Skeletal muscle tissue (tissue), 4 donors: ENCODE measurements around the gene RICTOR. TPM values are rescaled to one million over a fixed set of nuclear protein-coding genes. Genes with fewer than 3 reads are reported as not detected.

Experiments used
- H3K27ac ChIP-seq: one replicate; pipeline ENCODE4 v1.7.0; 2013; ENCODE audit warnings: mild to moderate bottlenecking, low read depth, low read length, inconsistent platforms
- H3K27me3 ChIP-seq, 3 donors: one replicate each; pipeline ENCODE4 v1.7.0; 2013; ENCODE audit warnings: low read length in 3 of 3; ENCODE audit not compliant: control insufficient read depth in 3 of 3, insufficient read depth in 3 of 3
- H3K36me3 ChIP-seq, 3 donors: one replicate each; pipeline ENCODE4 v1.7.0; 2013; ENCODE audit warnings: low read length in 3 of 3; ENCODE audit not compliant: control insufficient read depth in 3 of 3, insufficient read depth in 3 of 3
- H3K4me1 ChIP-seq, 3 donors: one replicate each; pipeline ENCODE4 v1.7.0; 2013; ENCODE audit warnings: low read length in 3 of 3, mild to moderate bottlenecking in 3 of 3; ENCODE audit not compliant: control insufficient read depth in 3 of 3, insufficient read depth in 3 of 3
- H3K4me3 ChIP-seq, 3 donors: one replicate each; pipeline ENCODE4 v1.7.0; 2013; ENCODE audit warnings: low read length in 3 of 3
- H3K9ac ChIP-seq, 3 donors: one replicate each; pipeline ENCODE4 v1.7.0; 2013; ENCODE audit warnings: low read length in 3 of 3, mild to moderate bottlenecking in 3 of 3, moderate library complexity in 2 of 3, low read depth in 1 of 3
- H3K9me3 ChIP-seq, 3 donors: one replicate each; pipeline ENCODE4 v1.7.0; 2013; ENCODE audit warnings: low read length in 3 of 3; ENCODE audit not compliant: control insufficient read depth in 3 of 3
- total RNA-seq: library from RNA; depleted of rRNA; stranded (reverse); fragments of >200 nt; gene quantifications from one replicate; pipeline ENCODE4 v1.2.3, GENCODE V29; 2014
- donor health status: Osteomylitis.

The RICTOR gene
- total RNA-seq, 1 donor from 2014 or later: 32.9 TPM

DNA sequence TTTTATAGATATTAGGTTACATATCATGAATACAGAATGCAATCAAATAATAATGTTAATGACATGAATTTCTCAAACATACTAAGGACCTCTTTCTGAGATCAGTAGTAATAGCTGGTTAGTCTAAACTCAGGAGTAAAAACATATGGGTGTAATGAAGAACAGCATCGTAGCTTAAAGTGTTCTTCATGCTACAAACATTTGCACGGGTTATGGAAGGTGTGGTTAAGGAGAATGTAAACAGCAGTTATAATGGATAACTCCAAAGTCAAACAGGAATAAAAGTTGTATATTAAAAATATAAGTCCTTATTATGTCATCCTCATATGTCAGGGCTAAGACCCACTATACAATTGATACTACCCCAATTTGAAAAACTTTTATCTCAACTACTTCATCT is 112.5 kb downstream of the RICTOR start:
- Histone ChIP-seq H3K4me3 (no peak overlapping the region), H3K9ac (no peak overlapping the region), H3K27me3 (no peaks in the 10 kb centered on the region), H3K9me3 (no peaks in the 10 kb centered on the region), H3K27ac (no peak overlapping the region), H3K36me3 (peaks cover 17 to 38% (median 38%) of the 10 kb centered on the region in 3 donors), H3K4me1 (no peaks in the 10 kb centered on the region)

DNA sequence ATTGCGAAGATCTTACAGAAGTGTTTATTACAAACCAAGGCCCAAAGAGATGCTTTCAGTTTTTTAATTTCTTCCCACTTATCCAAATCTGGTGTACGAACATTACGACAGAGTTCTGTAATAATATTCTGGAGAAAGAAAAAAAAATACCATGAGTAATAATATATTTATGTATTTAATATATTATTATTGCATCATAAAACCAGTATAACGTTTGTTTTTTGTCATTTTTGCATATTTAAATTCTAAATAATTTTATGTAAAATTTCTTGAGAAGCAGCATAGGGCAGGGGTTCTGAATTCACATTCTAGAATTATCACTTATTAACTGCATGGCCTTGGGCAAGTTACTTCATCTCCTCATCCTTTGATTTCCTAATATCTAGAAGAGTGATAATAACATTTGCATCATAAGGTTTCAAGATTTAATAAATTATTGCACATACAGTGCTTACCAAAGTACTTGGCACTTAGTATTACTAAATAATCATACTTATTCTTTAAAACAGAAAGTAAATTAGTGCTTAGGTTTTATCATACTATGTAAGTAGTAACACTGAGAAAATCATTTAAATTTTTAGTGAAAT is 120.7 kb downstream of the RICTOR start:
- no peaks in the 10 kb centered on the region for H3K9me3 ChIP-seq
- no peak overlapping the region for H3K4me3 ChIP-seq
- peaks cover 27 to 76% (median 67%) of the 10 kb centered on the region in 3 donors for H3K36me3 ChIP-seq
- H3K27ac ChIP-seq: no peak overlapping the region
- H3K4me1 ChIP-seq: no peaks in the 10 kb centered on the region
- no peaks in the 10 kb centered on the region for H3K27me3 ChIP-seq
- H3K9ac ChIP-seq: no peak overlapping the region

DNA sequence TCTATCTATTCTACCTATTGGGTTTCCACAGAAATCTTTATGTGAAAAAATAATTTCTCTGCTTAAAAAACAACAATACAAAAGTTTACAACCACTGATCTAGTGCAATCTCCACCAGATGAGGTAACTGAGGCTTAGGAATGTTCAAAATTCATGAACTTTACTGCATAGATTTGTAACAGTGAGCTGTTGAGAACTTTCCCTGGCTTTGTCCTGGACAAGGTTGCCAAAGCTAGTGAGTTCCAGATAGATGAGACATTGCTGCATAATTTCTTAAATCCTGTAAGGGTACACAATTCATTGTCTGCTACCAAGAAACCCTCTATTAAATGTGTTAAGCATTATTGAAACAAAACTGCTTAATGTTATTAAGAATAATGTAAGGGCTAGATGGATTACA is 125.7 kb downstream of the RICTOR start:
- Histone ChIP-seq H3K27me3 (no peaks in the 10 kb centered on the region), H3K4me1 (no peaks in the 10 kb centered on the region), H3K27ac (no peak overlapping the region), H3K9me3 (no peaks in the 10 kb centered on the region), H3K9ac (no peak overlapping the region), H3K36me3 (peaks cover 18 to 84% (median 63%) of the 10 kb centered on the region in 3 donors), H3K4me3 (no peak overlapping the region)

- Histone ChIP-seq H3K9me3 (no peaks in the 10 kb centered on the region), H3K9ac (no peak overlapping the region), H3K36me3 (peaks cover 21 to 72% (median 61%) of the 10 kb centered on the region in 3 donors), H3K4me3 (no peak overlapping the region), H3K27me3 (no peaks in the 10 kb centered on the region), H3K4me1 (no peaks in the 10 kb centered on the region), H3K27ac (no peak overlapping the region)
Measured at GRCh38 chr5:38944282-38944681, 129.9 kb downstream of the RICTOR start.

- H3K9ac ChIP-seq: no peak overlapping the region
- H3K4me3 ChIP-seq: no peak overlapping the region
- no peaks in the 10 kb centered on the region for H3K27me3 ChIP-seq
- H3K27ac ChIP-seq: no peak overlapping the region
- H3K4me1 ChIP-seq: no peaks in the 10 kb centered on the region
- H3K9me3 ChIP-seq: no peaks in the 10 kb centered on the region
- peaks cover 21 to 52% (median 48%) of the 10 kb centered on the region in 3 donors for H3K36me3 ChIP-seq
Measured at GRCh38 chr5:38941912-38942311, 132.3 kb downstream of the RICTOR start.

- Histone ChIP-seq H3K4me1 (no peaks in the 10 kb centered on the region), H3K4me3 (no peak overlapping the region), H3K9me3 (no peaks in the 10 kb centered on the region), H3K36me3 (peaks cover 19 to 45% (median 43%) of the 10 kb centered on the region in 3 donors), H3K27ac (no peak overlapping the region), H3K9ac (no peak overlapping the region), H3K27me3 (no peaks in the 10 kb centered on the region)
Measured at GRCh38 chr5:38940230-38940858, 133.9 kb downstream of the RICTOR start.

GRCh38 chr5:38938973-38939372 is 135.2 kb downstream of the RICTOR start:
- Histone ChIP-seq H3K4me3 (no peak overlapping the region), H3K36me3 (peaks cover 13 to 34% (median 31%) of the 10 kb centered on the region in 3 donors), H3K9me3 (no peaks in the 10 kb centered on the region), H3K27me3 (no peaks in the 10 kb centered on the region), H3K4me1 (no peaks in the 10 kb centered on the region), H3K9ac (no peak overlapping the region), H3K27ac (no peak overlapping the region)

DNA sequence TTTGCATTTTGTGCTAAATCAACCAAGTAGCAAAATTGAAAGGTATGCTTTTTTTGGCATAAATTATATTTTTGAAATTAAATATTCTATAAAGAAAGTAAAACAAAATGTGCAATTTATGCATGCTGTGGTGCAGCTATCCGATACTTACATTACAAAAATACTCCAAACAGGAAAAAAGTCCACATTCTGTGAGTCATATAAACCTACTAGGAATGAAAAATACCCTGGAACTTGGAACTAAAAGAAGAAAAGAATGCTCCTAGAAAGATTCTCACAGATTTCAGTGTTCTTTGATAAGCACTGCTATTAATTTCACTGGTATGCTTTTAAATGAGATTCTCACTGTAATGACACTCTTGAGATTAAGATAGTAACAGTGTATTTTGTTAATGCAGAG is 135.8 kb downstream of the RICTOR start:
- no peak overlapping the region for H3K4me3 ChIP-seq
- peaks cover 13 to 34% (median 30%) of the 10 kb centered on the region in 3 donors for H3K36me3 ChIP-seq
- no peak overlapping the region for H3K9ac ChIP-seq
- H3K27me3 ChIP-seq: no peaks in the 10 kb centered on the region
- H3K4me1 ChIP-seq: no peaks in the 10 kb centered on the region
- no peaks in the 10 kb centered on the region for H3K9me3 ChIP-seq
- H3K27ac ChIP-seq: no peak overlapping the region

GRCh38 chr5:38936269-38936668 is 137.9 kb downstream of the RICTOR start:
- H3K9me3 ChIP-seq: no peaks in the 10 kb centered on the region
- no peak overlapping the region for H3K4me3 ChIP-seq
- H3K27me3 ChIP-seq: no peaks in the 10 kb centered on the region
- H3K4me1 ChIP-seq: no peaks in the 10 kb centered on the region
- no peak overlapping the region for H3K9ac ChIP-seq
- H3K36me3 ChIP-seq: peaks cover 0 to 27% (median 24%) of the 10 kb centered on the region in 3 donors
- no peak overlapping the region for H3K27ac ChIP-seq

GRCh38 chr5:38935437-38935836 is 138.8 kb downstream of the RICTOR start:
- no peaks in the 10 kb centered on the region for H3K9me3 ChIP-seq
- H3K4me1 ChIP-seq: no peaks in the 10 kb centered on the region
- peaks cover 0 to 22% (median 21%) of the 10 kb centered on the region in 3 donors for H3K36me3 ChIP-seq
- H3K27ac ChIP-seq: no peak overlapping the region
- no peak overlapping the region for H3K4me3 ChIP-seq
- H3K9ac ChIP-seq: no peak overlapping the region
- no peaks in the 10 kb centered on the region for H3K27me3 ChIP-seq
